ENCODE results near the gene MSH3.
"Not testable (repeated sequence)": the region's sequence is repeated elsewhere in the genome, so short reads cannot be mapped to it uniquely, and the experiment has no call there.

The MSH3 gene

DNA sequence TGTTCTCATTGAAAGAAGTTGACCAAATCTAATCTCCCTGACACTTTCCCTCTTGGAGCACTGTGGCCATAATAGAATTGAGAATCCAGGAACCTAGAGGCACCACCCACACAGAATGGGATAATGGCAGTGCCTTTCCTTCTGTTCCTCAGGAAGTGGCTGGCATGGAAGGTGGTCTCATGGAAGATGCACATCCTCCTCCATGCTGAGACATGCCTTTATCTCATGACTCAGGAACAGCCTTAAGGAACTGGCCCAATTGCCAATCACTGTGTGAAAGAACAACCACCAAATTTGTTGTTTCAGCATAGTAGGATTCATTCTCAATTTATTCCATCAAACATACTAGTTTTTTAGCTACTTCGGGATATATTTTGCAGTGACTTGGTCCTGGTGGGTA lies 168.2 kb downstream of the MSH3 start:
- H3K4me1 ChIP-seq (ENCODE audit: control insufficient read depth in 1 of 2, insufficient read depth in 2 of 2, low read length in 2 of 2): peaks cover 0 to 6% of the 10 kb centered on the region in 2 donors
- no peaks in the 10 kb centered on the region for H3K9me3 ChIP-seq (ENCODE audit: control insufficient read depth in 1 of 2, low read length in 2 of 2)
- H3K4me3 ChIP-seq (ENCODE audit: low read depth in 1 of 2, low read length in 2 of 2): no peak overlapping the region
- no peak overlapping the region for H3K27ac ChIP-seq (ENCODE audit: low read depth, low read length)
- peaks cover 0 to 3% of the 10 kb centered on the region in 2 donors for H3K36me3 ChIP-seq (ENCODE audit: control insufficient read depth in 1 of 2, insufficient read depth in 2 of 2, low read length in 2 of 2)
- H3K9ac ChIP-seq (ENCODE audit: low read depth in 1 of 2, low read length in 2 of 2): no peak overlapping the region
- H3K27me3 ChIP-seq (ENCODE audit: control insufficient read depth in 1 of 2, insufficient read depth in 2 of 2, low read length in 2 of 2): no peaks in the 10 kb centered on the region

DNA sequence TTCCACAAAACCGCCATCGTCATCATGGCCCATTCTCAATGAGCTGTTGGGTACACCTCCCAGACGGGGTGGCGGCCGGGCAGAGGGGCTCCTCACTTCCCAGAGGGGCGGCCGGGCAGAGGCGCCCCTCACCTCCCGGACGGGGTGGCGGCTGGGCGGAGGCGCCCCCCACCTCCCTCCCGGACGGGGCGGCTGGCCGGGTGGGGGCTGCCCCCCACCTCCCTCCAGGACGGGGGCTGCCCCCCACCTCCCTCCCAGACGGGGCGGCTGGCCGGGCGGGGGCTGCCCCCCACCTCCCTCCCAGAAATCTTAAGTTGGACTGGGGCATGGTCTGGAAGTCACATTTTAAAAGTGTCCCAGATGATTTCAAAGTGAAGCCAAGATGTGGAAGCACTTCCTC lies 169.7 kb downstream of the MSH3 start:
- H3K9me3 ChIP-seq (ENCODE audit: control insufficient read depth in 1 of 2, low read length in 2 of 2): peaks cover 8 to 14% of the 10 kb centered on the region in 2 donors
- not testable (repeated sequence) for H3K4me1 ChIP-seq (ENCODE audit: control insufficient read depth in 1 of 2, insufficient read depth in 2 of 2, low read length in 2 of 2); H3K9ac ChIP-seq (ENCODE audit: low read depth in 1 of 2, low read length in 2 of 2); H3K27ac ChIP-seq (ENCODE audit: low read depth, low read length); H3K4me3 ChIP-seq (ENCODE audit: low read depth in 1 of 2, low read length in 2 of 2); H3K27me3 ChIP-seq (ENCODE audit: control insufficient read depth in 1 of 2, insufficient read depth in 2 of 2, low read length in 2 of 2)
- peaks cover 8 to 10% of the 10 kb centered on the region in 2 donors for H3K36me3 ChIP-seq (ENCODE audit: control insufficient read depth in 1 of 2, insufficient read depth in 2 of 2, low read length in 2 of 2)

DNA sequence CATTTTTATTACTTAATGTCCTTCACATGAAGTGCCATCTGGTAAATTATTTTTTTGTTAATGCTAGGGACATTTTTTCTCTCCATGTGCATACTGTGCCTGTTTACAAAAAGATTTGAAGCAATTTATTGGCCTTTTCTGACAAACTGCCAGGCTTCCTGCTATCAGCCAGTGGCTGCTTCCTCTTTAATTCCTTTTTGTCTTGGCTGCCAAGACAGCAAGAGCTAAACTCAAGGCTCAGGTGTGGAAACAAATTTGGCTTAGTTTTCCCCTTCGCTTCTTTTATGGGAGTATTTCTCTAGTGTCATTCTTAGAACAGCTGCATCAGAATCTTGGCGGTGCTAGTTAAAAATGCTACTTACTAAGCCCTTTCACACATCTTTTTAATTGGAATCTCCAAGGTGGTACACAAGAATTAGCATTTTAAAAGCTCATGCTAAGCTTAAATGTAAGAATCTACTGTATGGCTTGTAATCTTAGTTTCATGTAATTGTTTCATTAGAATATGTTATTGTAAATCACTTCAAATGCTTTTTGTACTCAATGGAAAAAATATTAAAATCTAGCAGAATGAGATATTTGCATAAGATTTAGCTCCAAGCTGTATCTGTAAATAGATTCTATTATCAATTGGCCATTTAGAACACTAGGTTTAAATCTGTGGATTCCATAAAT lies 171.5 kb downstream of the MSH3 start:
- Histone ChIP-seq H3K4me1 (ENCODE audit: control insufficient read depth in 1 of 2, insufficient read depth in 2 of 2, low read length in 2 of 2) (peaks cover 0 to 6% of the 10 kb centered on the region in 2 donors), H3K9ac (ENCODE audit: low read depth in 1 of 2, low read length in 2 of 2) (no peak overlapping the region)

DNA sequence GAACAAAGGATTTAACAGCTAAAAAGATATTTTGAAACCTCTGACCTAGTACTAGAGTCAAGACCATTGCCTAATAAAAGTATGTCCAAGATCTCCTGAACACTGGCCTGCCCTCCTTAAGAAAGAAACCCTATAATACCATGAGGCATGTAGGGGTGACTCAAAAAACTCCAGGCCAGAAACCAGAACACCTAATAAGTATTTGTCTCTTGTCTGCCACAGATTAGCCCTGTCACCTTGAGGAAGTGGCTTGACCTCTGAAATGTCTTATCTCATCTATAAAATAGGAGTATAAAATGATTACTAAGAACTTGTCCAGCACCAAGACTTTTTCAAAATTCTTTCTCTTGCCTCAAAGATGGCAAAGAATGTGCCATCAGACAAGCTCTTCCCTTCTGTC lies 180.3 kb downstream of the MSH3 start:
- Histone ChIP-seq H3K9ac (ENCODE audit: low read depth in 1 of 2, low read length in 2 of 2) (no peak overlapping the region), H3K36me3 (ENCODE audit: control insufficient read depth in 1 of 2, insufficient read depth in 2 of 2, low read length in 2 of 2) (no peaks in the 10 kb centered on the region), H3K9me3 (ENCODE audit: control insufficient read depth in 1 of 2, low read length in 2 of 2) (no peaks in the 10 kb centered on the region), H3K27ac (ENCODE audit: low read depth, low read length) (no peak overlapping the region), H3K4me1 (ENCODE audit: control insufficient read depth in 1 of 2, insufficient read depth in 2 of 2, low read length in 2 of 2) (no peaks in the 10 kb centered on the region), H3K27me3 (ENCODE audit: control insufficient read depth in 1 of 2, insufficient read depth in 2 of 2, low read length in 2 of 2) (no peaks in the 10 kb centered on the region), H3K4me3 (ENCODE audit: low read depth in 1 of 2, low read length in 2 of 2) (no peak overlapping the region)

More for the DNA sequence above, 171.5 kb downstream of the MSH3 start:
- Histone ChIP-seq H3K27me3 (ENCODE audit: control insufficient read depth in 1 of 2, insufficient read depth in 2 of 2, low read length in 2 of 2) (no peaks in the 10 kb centered on the region), H3K9me3 (ENCODE audit: control insufficient read depth in 1 of 2, low read length in 2 of 2) (peaks cover 9 to 16% of the 10 kb centered on the region in 2 donors), H3K36me3 (ENCODE audit: control insufficient read depth in 1 of 2, insufficient read depth in 2 of 2, low read length in 2 of 2) (peaks cover 6 to 10% of the 10 kb centered on the region in 2 donors), H3K27ac (ENCODE audit: low read depth, low read length) (no peak overlapping the region), H3K4me3 (ENCODE audit: low read depth in 1 of 2, low read length in 2 of 2) (no peak overlapping the region)

DNA sequence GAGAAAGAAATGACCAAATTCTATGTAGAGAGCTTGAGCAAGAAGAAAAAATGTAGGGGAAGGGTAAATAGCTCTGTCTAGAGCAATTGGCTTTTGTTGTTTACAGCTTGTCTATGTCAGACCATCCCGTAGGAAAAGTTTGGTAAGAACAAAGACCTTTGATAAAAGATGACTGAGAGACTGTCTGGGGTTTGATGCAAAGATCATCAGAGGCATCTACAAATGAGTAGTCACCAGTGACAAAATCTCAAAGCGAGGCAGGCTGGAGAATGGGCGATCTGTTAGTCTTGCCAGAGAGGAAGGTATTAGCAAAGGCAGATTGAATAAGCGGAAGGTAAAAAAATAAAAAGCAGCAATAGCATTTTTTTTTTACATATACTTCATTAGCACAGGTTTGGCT lies 180.7 kb downstream of the MSH3 start:
- Histone ChIP-seq H3K9me3 (ENCODE audit: control insufficient read depth in 1 of 2, low read length in 2 of 2) (no peaks in the 10 kb centered on the region), H3K9ac (ENCODE audit: low read depth in 1 of 2, low read length in 2 of 2) (no peak overlapping the region), H3K4me1 (ENCODE audit: control insufficient read depth in 1 of 2, insufficient read depth in 2 of 2, low read length in 2 of 2) (no peaks in the 10 kb centered on the region), H3K27me3 (ENCODE audit: control insufficient read depth in 1 of 2, insufficient read depth in 2 of 2, low read length in 2 of 2) (no peaks in the 10 kb centered on the region), H3K36me3 (ENCODE audit: control insufficient read depth in 1 of 2, insufficient read depth in 2 of 2, low read length in 2 of 2) (no peaks in the 10 kb centered on the region), H3K27ac (ENCODE audit: low read depth, low read length) (no peak overlapping the region), H3K4me3 (ENCODE audit: low read depth in 1 of 2, low read length in 2 of 2) (no peak overlapping the region)

DNA sequence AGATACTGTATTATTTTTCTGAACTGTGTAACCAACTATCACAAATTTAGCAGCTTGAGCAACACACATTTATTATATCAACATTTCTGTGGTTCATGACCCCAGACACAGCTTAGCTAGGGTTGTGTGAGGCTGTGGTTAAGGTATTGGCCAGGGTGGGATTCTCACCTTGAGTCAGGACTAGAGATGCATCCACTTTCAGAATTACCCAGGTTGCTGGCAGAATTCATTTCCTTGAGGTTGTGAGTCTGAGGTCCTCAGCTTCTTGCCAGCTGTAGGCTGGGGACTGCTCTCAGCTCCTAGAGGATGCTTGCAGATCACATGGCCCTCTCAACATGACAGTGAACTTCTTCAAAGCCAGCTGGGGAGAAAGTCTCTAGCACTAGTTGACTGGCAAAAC lies 183.2 kb downstream of the MSH3 start:
- H3K9ac ChIP-seq (ENCODE audit: low read depth in 1 of 2, low read length in 2 of 2): no peak overlapping the region
- no peaks in the 10 kb centered on the region for H3K9me3 ChIP-seq (ENCODE audit: control insufficient read depth in 1 of 2, low read length in 2 of 2)
- H3K4me1 ChIP-seq (ENCODE audit: control insufficient read depth in 1 of 2, insufficient read depth in 2 of 2, low read length in 2 of 2): no peaks in the 10 kb centered on the region
- no peak overlapping the region for H3K4me3 ChIP-seq (ENCODE audit: low read depth in 1 of 2, low read length in 2 of 2)
- no peaks in the 10 kb centered on the region for H3K27me3 ChIP-seq (ENCODE audit: control insufficient read depth in 1 of 2, insufficient read depth in 2 of 2, low read length in 2 of 2)
- no peak overlapping the region for H3K27ac ChIP-seq (ENCODE audit: low read depth, low read length)
- no peaks in the 10 kb centered on the region for H3K36me3 ChIP-seq (ENCODE audit: control insufficient read depth in 1 of 2, insufficient read depth in 2 of 2, low read length in 2 of 2)

DNA sequence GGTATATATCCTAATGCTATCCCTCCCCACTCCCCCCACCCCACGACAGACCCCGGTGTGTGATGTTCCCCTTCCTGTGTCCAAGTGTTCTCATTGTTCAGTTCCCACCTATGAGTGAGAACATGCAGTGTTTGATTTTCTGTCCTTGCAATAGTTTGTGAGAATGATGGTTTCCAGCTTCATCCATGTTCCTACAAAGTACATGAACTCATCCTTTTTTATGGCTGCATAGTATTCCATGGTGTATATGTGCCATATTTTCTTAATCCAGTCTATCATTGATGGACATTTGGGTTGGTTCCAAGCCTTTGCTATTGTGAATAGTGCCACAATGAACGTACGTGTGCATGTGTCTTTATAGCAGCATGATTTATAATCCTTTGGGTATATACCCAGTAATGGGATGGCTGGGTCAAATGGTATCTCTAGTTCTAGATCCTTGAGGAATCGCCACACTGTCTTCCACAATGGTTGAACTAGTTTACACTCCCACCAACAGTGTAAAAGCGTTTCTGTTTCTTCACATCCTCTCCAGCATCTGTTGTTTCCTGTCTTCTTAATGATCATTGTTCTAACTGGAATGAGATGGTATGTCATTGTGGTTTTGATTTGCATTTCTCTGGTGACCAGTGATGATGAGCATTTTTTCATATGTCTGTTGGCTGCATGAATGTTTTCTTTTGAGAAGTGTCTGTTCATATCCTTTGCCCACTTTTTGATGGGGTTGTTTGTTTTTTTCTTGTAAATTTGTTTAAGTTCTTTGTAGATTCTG lies 186.8 kb downstream of the MSH3 start:
- not testable (repeated sequence) for H3K27ac ChIP-seq (ENCODE audit: low read depth, low read length); H3K4me3 ChIP-seq (ENCODE audit: low read depth in 1 of 2, low read length in 2 of 2); H3K4me1 ChIP-seq (ENCODE audit: control insufficient read depth in 1 of 2, insufficient read depth in 2 of 2, low read length in 2 of 2); H3K9me3 ChIP-seq (ENCODE audit: control insufficient read depth in 1 of 2, low read length in 2 of 2); H3K27me3 ChIP-seq (ENCODE audit: control insufficient read depth in 1 of 2, insufficient read depth in 2 of 2, low read length in 2 of 2); H3K36me3 ChIP-seq (ENCODE audit: control insufficient read depth in 1 of 2, insufficient read depth in 2 of 2, low read length in 2 of 2); H3K9ac ChIP-seq (ENCODE audit: low read depth in 1 of 2, low read length in 2 of 2)

DNA sequence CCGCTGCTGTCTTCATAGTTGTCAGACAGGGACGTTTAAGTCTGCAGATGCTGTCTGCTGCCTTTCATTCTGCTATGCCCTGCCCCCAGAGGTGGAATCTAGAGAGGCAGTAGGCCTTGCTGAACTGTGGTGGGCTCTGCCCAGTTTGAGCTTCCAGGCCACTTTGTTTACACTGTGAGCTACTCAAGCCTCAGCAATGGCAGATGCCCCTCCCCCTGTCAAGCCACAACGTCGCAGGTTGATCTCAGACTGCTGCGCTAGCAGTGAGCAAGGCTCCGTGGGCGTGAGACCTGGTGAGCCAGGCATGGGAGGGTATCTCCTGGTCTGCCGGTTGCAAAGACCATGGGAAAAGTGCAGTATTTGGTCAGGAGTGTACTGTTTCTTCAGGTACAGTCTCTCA lies 192.0 kb downstream of the MSH3 start:
- Histone ChIP-seq H3K9me3 (ENCODE audit: control insufficient read depth in 1 of 2, low read length in 2 of 2) (peaks cover 6 to 23% of the 10 kb centered on the region in 2 donors), H3K36me3 (ENCODE audit: control insufficient read depth in 1 of 2, insufficient read depth in 2 of 2, low read length in 2 of 2) (peaks cover 0 to 19% of the 10 kb centered on the region in 2 donors)
- not testable (repeated sequence) for H3K27ac ChIP-seq (ENCODE audit: low read depth, low read length); H3K4me3 ChIP-seq (ENCODE audit: low read depth in 1 of 2, low read length in 2 of 2); H3K27me3 ChIP-seq (ENCODE audit: control insufficient read depth in 1 of 2, insufficient read depth in 2 of 2, low read length in 2 of 2); H3K4me1 ChIP-seq (ENCODE audit: control insufficient read depth in 1 of 2, insufficient read depth in 2 of 2, low read length in 2 of 2); H3K9ac ChIP-seq (ENCODE audit: low read depth in 1 of 2, low read length in 2 of 2)

DNA sequence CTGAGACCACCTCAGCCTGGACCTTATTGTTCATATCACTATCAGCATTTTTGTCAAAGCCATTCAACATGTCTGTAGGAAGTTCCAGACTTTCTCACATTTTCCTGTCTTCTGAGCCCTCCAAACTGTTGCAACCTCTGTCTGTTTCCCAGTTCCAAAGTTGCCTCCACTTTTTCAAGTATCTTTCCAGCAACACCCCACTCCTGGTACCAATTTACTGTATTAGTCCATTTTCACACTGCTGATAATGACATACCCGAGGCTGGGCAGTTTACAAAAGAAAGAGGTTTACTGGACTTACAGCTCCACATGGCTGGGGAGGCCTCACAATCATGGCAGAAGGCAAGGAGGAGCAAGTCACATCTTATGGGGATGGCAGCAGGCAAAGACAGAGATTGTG lies 195.7 kb downstream of the MSH3 start:
- Histone ChIP-seq H3K9me3 (ENCODE audit: control insufficient read depth in 1 of 2, low read length in 2 of 2) (peaks cover 6 to 23% of the 10 kb centered on the region in 2 donors), H3K36me3 (ENCODE audit: control insufficient read depth in 1 of 2, insufficient read depth in 2 of 2, low read length in 2 of 2) (peaks cover 0 to 28% of the 10 kb centered on the region in 2 donors)
- H3K9ac ChIP-seq (ENCODE audit: low read depth in 1 of 2, low read length in 2 of 2); H3K4me1 ChIP-seq (ENCODE audit: control insufficient read depth in 1 of 2, insufficient read depth in 2 of 2, low read length in 2 of 2); H3K4me3 ChIP-seq (ENCODE audit: low read depth in 1 of 2, low read length in 2 of 2); H3K27me3 ChIP-seq (ENCODE audit: control insufficient read depth in 1 of 2, insufficient read depth in 2 of 2, low read length in 2 of 2); H3K27ac ChIP-seq (ENCODE audit: low read depth, low read length): not testable (repeated sequence)

DNA sequence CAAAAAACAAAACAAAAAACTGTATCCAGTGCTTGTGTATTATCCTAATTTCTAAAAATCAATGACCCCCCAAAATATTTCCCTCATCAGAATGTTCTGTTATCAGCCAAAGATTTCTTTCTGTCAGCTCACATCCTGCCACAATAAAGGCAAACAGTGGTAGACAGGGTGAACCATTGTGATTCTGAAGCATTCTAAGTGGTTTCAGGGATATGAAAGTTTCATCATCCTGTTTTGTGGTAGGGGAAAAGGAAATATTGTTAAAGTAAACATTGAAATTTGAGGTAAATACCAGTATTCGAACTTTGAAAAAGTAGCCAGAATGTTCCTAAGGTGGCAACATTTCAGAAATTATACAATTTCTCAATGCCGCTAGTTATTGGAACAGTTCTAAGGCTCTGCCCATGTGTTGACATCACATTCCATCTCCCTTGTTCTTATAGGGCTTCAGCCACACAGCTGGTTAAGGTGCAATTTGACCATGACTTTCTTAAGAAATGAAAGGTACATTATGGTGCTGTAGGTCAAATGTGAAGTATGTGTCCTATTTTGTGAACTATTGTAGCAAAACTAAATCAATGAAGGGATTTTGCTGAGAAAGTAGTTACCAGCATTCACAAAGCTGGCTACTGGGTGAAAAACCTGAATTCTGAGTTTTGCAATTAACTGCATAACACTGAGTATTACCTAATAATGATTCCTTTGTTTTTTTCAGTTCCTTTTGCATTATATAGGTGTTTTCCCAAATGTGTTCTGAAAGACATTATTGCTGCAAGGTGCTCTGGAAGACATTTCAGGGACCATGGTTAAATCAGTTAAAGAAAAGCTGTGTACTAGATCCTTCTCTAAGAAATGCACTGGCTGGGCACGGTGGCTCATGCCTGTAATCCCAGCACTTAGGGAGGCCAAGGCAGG lies 198.1 kb downstream of the MSH3 start:
- H3K4me1 ChIP-seq (ENCODE audit: control insufficient read depth in 1 of 2, insufficient read depth in 2 of 2, low read length in 2 of 2): no peaks in the 10 kb centered on the region
- H3K27me3 ChIP-seq (ENCODE audit: control insufficient read depth in 1 of 2, insufficient read depth in 2 of 2, low read length in 2 of 2): no peaks in the 10 kb centered on the region
- H3K9me3 ChIP-seq (ENCODE audit: control insufficient read depth in 1 of 2, low read length in 2 of 2): peaks cover 9 to 27% of the 10 kb centered on the region in 2 donors
- H3K36me3 ChIP-seq (ENCODE audit: control insufficient read depth in 1 of 2, insufficient read depth in 2 of 2, low read length in 2 of 2): peaks cover 3 to 32% of the 10 kb centered on the region in 2 donors
- H3K27ac ChIP-seq (ENCODE audit: low read depth, low read length): no peak overlapping the region
- H3K4me3 ChIP-seq (ENCODE audit: low read depth in 1 of 2, low read length in 2 of 2): no peak overlapping the region
- no peak overlapping the region for H3K9ac ChIP-seq (ENCODE audit: low read depth in 1 of 2, low read length in 2 of 2)
